ENCODE measurements around the gene PLEKHA5.

- TF ChIP-seq, protein P1, sequence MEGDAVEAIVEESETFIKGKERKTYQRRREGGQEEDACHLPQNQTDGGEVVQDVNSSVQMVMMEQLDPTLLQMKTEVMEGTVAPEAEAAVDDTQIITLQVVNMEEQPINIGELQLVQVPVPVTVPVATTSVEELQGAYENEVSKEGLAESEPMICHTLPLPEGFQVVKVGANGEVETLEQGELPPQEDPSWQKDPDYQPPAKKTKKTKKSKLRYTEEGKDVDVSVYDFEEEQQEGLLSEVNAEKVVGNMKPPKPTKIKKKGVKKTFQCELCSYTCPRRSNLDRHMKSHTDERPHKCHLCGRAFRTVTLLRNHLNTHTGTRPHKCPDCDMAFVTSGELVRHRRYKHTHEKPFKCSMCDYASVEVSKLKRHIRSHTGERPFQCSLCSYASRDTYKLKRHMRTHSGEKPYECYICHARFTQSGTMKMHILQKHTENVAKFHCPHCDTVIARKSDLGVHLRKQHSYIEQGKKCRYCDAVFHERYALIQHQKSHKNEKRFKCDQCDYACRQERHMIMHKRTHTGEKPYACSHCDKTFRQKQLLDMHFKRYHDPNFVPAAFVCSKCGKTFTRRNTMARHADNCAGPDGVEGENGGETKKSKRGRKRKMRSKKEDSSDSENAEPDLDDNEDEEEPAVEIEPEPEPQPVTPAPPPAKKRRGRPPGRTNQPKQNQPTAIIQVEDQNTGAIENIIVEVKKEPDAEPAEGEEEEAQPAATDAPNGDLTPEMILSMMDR (IDR thresholded peaks at IDR 0.05; ENCODE audit: low read depth, low read length) = no peak
- TF ChIP-seq EZH2phosphoT487 (IDR thresholded peaks at IDR 0.05; ENCODE audit: low read depth) = no peak
Observed at GRCh38 chr12:19387161-19387560, 257.6 kb downstream of the PLEKHA5 start.

All from OCI-LY3 (cell line).